ENCODE measurements around the gene NET1.

The NET1 gene

GRCh38 chr10:5399332-5399731 is 13.0 kb upstream of the NET1 start:
- DNase-seq = no peak

- no peak for DNase-seq
Measured at GRCh38 chr10:5400468-5401240, 11.7 kb upstream of the NET1 start.

GRCh38 chr10:5402798-5403197 is 9.6 kb upstream of the NET1 start:
- DNase-seq = no peak

GRCh38 chr10:5404208-5405041 is 7.9 kb upstream of the NET1 start, which contains the start of gene TUBAL3:
Gene TUBAL3, minus strand, starts transcription at chr10:5404828. Its CDS starts 36 bp downstream, at chr10:5404792.
- peak; percentile 59 for DNase-seq

GRCh38 chr10:5406918-5407317 is 5.4 kb upstream of the NET1 start:
- DNase-seq = no peak

- peak; percentile 17 for DNase-seq
Measured at GRCh38 chr10:5410787-5411186, 1.6 kb upstream of the NET1 start.

- DNase-seq = no peak
Measured at GRCh38 chr10:5411941-5412276, 448 bp upstream of the NET1 start.

- peak; percentile 65 for DNase-seq
Measured at GRCh38 chr10:5413012-5413938, 918 bp downstream of the NET1 start.

- no peak for DNase-seq
Measured at GRCh38 chr10:5416981-5417380, 4.6 kb downstream of the NET1 start.

GRCh38 chr10:5418584-5418983 is 6.2 kb downstream of the NET1 start:
- DNase-seq = no peak

- peak; percentile 84 for DNase-seq
Measured at GRCh38 chr10:5419466-5420094, 7.2 kb downstream of the NET1 start.

- no peak for DNase-seq
Measured at GRCh38 chr10:5423771-5424170, 11.4 kb downstream of the NET1 start.

GRCh38 chr10:5424751-5425150 is 12.4 kb downstream of the NET1 start:
- DNase-seq = no peak

- no peak for DNase-seq
Measured at GRCh38 chr10:5428133-5428532, 15.8 kb downstream of the NET1 start.

- DNase-seq = no peak
Measured at GRCh38 chr10:5433182-5433581, 20.8 kb downstream of the NET1 start.

GRCh38 chr10:5434017-5434753 is 21.8 kb downstream of the NET1 start:
- peak; percentile 81 for DNase-seq

GRCh38 chr10:5435328-5435727 is 23.0 kb downstream of the NET1 start:
- DNase-seq = no peak

- DNase-seq = no peak
Measured at GRCh38 chr10:5440206-5440605, 27.8 kb downstream of the NET1 start.

GRCh38 chr10:5441106-5441505 is 28.7 kb downstream of the NET1 start:
- DNase-seq = no peak

- peak; percentile 91 for DNase-seq
Measured at GRCh38 chr10:5442065-5442989, 30.0 kb downstream of the NET1 start.

GRCh38 chr10:5442990-5443370 is 30.6 kb downstream of the NET1 start:
- peak; percentile 57 for DNase-seq
